DOHH2 (cell line): ENCODE data around the gene RNU6-8.

Source experiments
- CTCF ChIP-seq: fragments of 200-600 bp; sonication (generic); IDR thresholded peaks from one replicate; pipeline ENCODE4 v1.5.1; 2014; ENCODE audit warnings: antibody characterized with exemption, mild to moderate bottlenecking, low read depth, low read length; ENCODE audit not compliant: poor library complexity, severe bottlenecking
- EZH2phosphoT487 ChIP-seq: fragments of 200-600 bp; sonication (generic); IDR thresholded peaks from 2 replicates; pipeline ENCODE4 v1.6.1; 2017; ENCODE audit warnings: borderline replicate concordance, mild to moderate bottlenecking, antibody characterized with exemption, low read length, moderate library complexity, mixed read lengths

- no peak for TF ChIP-seq CTCF
- TF ChIP-seq EZH2phosphoT487 = no peak
These were observed 9.5 kb downstream of the RNU6-8 start for GRCh38 chr14:32193532-32193931.
